HG03097 (cell line): ENCODE data around the gene GASK1A.

Experiments
- ATAC-seq: cut with Tn5 transposase; IDR thresholded peaks from one replicate; pipeline ENCODE4 v1.9.1; 2021; ENCODE audit not compliant: unreplicated experiment, low FRiP score

Gene GASK1A

GRCh38 chr3:42982645-42983412 is 3.7 kb downstream of the GASK1A start:
- ATAC-seq = no peak

- no peak for ATAC-seq
These were observed 4.8 kb downstream of the GASK1A start for GRCh38 chr3:42983927-42984326.

- no peak for ATAC-seq
These were observed 5.6 kb downstream of the GASK1A start for GRCh38 chr3:42984701-42985100.

GRCh38 chr3:42988097-42988496 is 9.0 kb downstream of the GASK1A start:
- no peak for ATAC-seq

- ATAC-seq = no peak
These were observed 9.5 kb downstream of the GASK1A start for GRCh38 chr3:42988566-42988965.

GRCh38 chr3:42991341-42992315 is 12.5 kb downstream of the GASK1A start:
- no peak for ATAC-seq

GRCh38 chr3:42994595-42994994 is 15.5 kb downstream of the GASK1A start:
- no peak for ATAC-seq

GRCh38 chr3:42996021-42996420 is 16.9 kb downstream of the GASK1A start:
- ATAC-seq = no peak

- ATAC-seq = no peak
These were observed 17.5 kb downstream of the GASK1A start for GRCh38 chr3:42996633-42997075.

- ATAC-seq = no peak
These were observed 20.1 kb downstream of the GASK1A start for GRCh38 chr3:42999212-42999611.

GRCh38 chr3:42999632-43000031 is 20.5 kb downstream of the GASK1A start:
- ATAC-seq = no peak

- no peak for ATAC-seq
These were observed 21.3 kb downstream of the GASK1A start for GRCh38 chr3:43000387-43000786.

GRCh38 chr3:43001094-43001553 is 22.0 kb downstream of the GASK1A start:
- ATAC-seq = no peak

- no peak for ATAC-seq
These were observed 22.5 kb downstream of the GASK1A start for GRCh38 chr3:43001556-43002121.

- ATAC-seq = no peak
These were observed 25.2 kb downstream of the GASK1A start for GRCh38 chr3:43004282-43004681.

- no peak for ATAC-seq
These were observed 26.1 kb downstream of the GASK1A start for GRCh38 chr3:43005253-43005652.

- ATAC-seq = no peak
These were observed 26.9 kb downstream of the GASK1A start for GRCh38 chr3:43005981-43006380.

GRCh38 chr3:43006825-43007224 is 27.7 kb downstream of the GASK1A start:
- ATAC-seq = no peak

- no peak for ATAC-seq
These were observed 30.4 kb downstream of the GASK1A start for GRCh38 chr3:43009547-43009946.

- no peak for ATAC-seq
These were observed 31.5 kb downstream of the GASK1A start for GRCh38 chr3:43010638-43011037.

GRCh38 chr3:43011638-43012037 is 32.5 kb downstream of the GASK1A start:
- no peak for ATAC-seq
